Natural killer cell treated with Interleukin-12 subunit alpha and Interleukin-12 subunit beta and Interleukin-15 and Interleukin-18, amount 100 ng/mL, for 72 hours (primary cell): ENCODE results near the gene STX1A. TPM values are rescaled to one million over a fixed set of nuclear protein-coding genes. Genes with fewer than 3 reads are reported as not detected.

Source experiments
- ATAC-seq, 2 donors: fragments of 150-1000 bp; cut with Tn5 transposase in 1 of 2; sonication (Bioruptor Pico), chemical (Tn5 transposase) in 1 of 2; 2 replicates each; pipeline ENCODE4 v1.10.0; 2021
- DNase-seq: peaks from one replicate; pipeline ENCODE4 v3.0.0; 2022; ENCODE audit warnings: low spot score
- H3K27ac Mint-ChIP-seq, 2 donors: 1 replicate in 1 of 2; 2 replicates in 1 of 2; pipeline ENCODE4 v1.8.0; 2022; ENCODE audit warnings: mixed read lengths in 2 of 2, mild to moderate bottlenecking in 1 of 2, moderate library complexity in 1 of 2
- H3K27me3 Mint-ChIP-seq, 2 donors: 1 replicate in 1 of 2; 2 replicates in 1 of 2; pipeline ENCODE4 v1.8.0; 2022; ENCODE audit warnings: mixed read lengths in 2 of 2
- H3K36me3 Mint-ChIP-seq: one replicate; pipeline ENCODE4 v1.8.0; 2022; ENCODE audit warnings: mixed read lengths
- H3K4me1 Mint-ChIP-seq, 2 donors: 1 replicate in 1 of 2; 2 replicates in 1 of 2; pipeline ENCODE4 v1.8.0; 2022; ENCODE audit warnings: low read depth in 2 of 2, mixed read lengths in 2 of 2, mild to moderate bottlenecking in 1 of 2
- H3K4me3 Mint-ChIP-seq: one replicate; pipeline ENCODE4 v1.8.0; 2022; ENCODE audit warnings: mixed read lengths
- H3K9me3 Mint-ChIP-seq: 2 replicates; pipeline ENCODE4 v1.8.0; 2022; ENCODE audit warnings: mixed read lengths
- total RNA-seq, 2 donors: library from RNA; stranded (reverse); gene quantifications; one replicate each; pipeline ENCODE4 v1.2.3, GENCODE V29; 2022

The STX1A gene
- total RNA-seq, 2 donors from 2014 or later, result 17.8 to 23.2 TPM

- no peak for ATAC-seq
- Mint-ChIP-seq H3K27ac (no peak overlapping the region), H3K9me3 (no peaks in the 10 kb centered on the region)
Observed at GRCh38 chr7:73708961-73709549, 10.4 kb downstream of the STX1A start.

GRCh38 chr7:73707045-73707631, 12.3 kb downstream of the STX1A start:
- ATAC-seq (no peak), DNase-seq (peak; percentile 57)
- Mint-ChIP-seq H3K27ac (no peak overlapping the region), H3K4me3 (no peak overlapping the region), H3K4me1 (peaks cover 0 to 15% of the 10 kb centered on the region in 2 donors), H3K27me3 (no peaks in the 10 kb centered on the region), H3K36me3 (no peaks in the 10 kb centered on the region), H3K9me3 (no peaks in the 10 kb centered on the region)

More at GRCh38 chr7:73708961-73709549, 10.4 kb downstream of the STX1A start:
- no peak for DNase-seq
- Mint-ChIP-seq H3K4me3 (no peak overlapping the region), H3K27me3 (no peaks in the 10 kb centered on the region), H3K4me1 (peaks cover 10 to 13% of the 10 kb centered on the region in 2 donors), H3K36me3 (no peaks in the 10 kb centered on the region)

DNA sequence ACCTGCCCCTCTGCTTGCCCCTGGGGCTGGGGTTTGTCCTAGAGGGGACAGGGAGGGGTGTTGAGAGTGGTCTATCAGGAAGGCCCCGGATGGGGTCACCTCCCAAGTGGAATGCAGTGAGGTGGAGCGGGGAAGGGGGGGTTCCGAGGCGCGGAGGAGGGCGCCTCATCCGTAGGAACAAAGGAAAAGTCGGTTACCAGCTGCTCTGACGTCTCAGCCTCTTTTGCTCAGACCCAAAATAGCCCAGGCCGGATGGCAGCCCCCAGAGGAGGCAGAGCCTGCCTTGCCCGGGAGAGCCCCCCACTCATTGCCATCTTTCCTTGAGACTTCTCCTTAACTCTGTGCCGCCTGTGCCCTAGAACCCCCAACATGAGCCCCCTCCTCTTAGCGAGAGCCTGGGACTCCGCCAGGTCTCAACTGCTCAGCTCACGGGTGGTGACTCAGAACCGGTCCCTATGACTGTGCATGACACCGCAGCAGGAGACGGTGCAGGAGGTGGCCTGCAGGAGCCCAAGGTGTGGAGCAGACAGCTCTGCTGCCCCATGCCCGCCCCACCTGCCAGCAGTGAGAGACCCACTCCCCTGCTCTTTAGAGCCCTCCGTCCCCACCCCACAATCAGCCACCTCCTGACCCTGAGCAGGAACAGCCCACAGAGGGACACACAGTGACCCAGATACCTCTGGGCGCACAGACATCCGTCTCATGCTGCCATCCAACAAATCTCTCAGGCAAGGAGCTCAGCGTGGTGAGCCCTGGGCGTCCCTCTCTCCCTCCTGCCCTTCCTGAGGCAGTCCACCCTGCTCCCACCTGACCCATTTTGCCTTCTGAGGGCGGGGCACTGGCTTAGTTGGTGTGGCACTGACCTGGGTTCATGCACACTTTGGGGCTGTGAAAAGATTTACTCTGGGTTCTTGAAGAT, 13.1 kb downstream of the STX1A start:
- no peaks in the 10 kb centered on the region for H3K27me3 Mint-ChIP-seq
- ATAC-seq (peak in 1 of 2 donors; percentile 75), DNase-seq (no peak)
- no peaks in the 10 kb centered on the region for H3K9me3 Mint-ChIP-seq
- H3K4me1 Mint-ChIP-seq, result peaks cover 0 to 21% of the 10 kb centered on the region in 2 donors
- H3K36me3 Mint-ChIP-seq, result no peaks in the 10 kb centered on the region
- H3K4me3 Mint-ChIP-seq, result no peak overlapping the region
- no peak overlapping the region for H3K27ac Mint-ChIP-seq

DNA sequence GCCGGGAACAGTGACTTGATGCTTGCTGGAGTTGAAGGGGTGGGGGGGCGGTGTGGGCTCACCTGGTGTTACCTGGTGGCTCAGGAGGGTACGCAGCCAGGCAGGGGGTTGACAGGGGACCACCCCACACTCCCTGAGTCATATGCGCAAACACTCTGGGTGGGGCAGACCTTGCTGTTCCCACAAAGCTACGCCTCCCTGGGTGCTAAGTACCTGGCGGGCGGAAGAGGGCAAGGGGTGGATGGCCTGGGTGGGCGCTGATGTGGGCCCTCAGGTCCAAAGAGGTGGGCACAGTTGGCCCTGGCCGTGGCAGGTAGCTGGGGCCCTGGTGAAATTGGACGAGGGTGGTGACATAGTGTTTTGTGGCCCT, 13.9 kb downstream of the STX1A start:
- no peaks in the 10 kb centered on the region for H3K9me3 Mint-ChIP-seq
- no peak overlapping the region for H3K27ac Mint-ChIP-seq
- H3K36me3 Mint-ChIP-seq, result no peaks in the 10 kb centered on the region
- no peak for DNase-seq
- H3K4me1 Mint-ChIP-seq, result peaks cover 0 to 21% of the 10 kb centered on the region in 2 donors
- H3K4me3 Mint-ChIP-seq, result no peak overlapping the region
- no peak for ATAC-seq
- no peaks in the 10 kb centered on the region for H3K27me3 Mint-ChIP-seq

DNA sequence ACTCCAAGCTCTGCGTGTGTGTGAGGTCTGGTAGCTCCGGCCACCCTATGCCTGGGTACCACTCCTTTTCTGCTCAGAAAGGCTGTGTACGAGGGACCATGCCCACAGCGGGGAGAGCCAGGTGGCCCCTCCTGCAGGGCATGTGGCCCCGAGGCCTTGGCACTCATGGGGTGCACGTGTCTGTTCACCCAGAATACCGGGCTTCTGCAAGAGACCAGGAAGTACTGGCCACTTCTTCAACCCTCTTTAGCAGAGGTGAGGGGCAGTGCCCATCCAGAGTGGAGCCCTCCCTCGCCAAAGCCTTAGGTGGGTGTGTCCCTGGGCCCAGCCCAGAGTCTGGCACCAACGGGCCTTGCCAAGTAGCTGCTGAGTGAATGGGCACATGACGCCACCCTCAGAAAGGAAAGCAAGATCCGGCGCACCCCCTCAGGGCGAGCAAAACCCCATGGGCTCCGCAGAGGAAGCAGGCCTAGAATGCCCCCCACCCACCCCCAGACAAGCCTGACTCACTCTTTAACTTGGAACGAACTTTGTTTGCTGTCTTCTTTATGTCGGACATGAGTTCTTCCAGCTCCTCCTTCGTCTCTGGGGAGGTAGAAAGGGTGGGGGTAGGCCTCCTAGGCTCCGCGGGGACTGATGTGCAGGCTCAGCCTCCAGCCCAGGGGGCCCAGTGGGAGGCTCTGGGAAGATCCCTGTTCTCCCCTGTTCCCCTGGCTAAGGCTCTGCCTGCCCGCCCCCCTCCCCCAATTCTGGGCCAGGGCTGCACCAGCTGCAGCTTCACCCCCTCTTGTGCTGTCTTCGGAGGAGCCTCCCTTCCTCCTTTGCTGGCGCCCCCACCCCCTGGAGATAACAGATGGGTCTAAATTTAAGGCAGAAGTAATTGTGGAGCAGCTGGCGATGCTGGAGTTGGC, 14.6 kb downstream of the STX1A start:
- H3K27ac Mint-ChIP-seq, result no peak overlapping the region
- ATAC-seq, result no peak

DNA sequence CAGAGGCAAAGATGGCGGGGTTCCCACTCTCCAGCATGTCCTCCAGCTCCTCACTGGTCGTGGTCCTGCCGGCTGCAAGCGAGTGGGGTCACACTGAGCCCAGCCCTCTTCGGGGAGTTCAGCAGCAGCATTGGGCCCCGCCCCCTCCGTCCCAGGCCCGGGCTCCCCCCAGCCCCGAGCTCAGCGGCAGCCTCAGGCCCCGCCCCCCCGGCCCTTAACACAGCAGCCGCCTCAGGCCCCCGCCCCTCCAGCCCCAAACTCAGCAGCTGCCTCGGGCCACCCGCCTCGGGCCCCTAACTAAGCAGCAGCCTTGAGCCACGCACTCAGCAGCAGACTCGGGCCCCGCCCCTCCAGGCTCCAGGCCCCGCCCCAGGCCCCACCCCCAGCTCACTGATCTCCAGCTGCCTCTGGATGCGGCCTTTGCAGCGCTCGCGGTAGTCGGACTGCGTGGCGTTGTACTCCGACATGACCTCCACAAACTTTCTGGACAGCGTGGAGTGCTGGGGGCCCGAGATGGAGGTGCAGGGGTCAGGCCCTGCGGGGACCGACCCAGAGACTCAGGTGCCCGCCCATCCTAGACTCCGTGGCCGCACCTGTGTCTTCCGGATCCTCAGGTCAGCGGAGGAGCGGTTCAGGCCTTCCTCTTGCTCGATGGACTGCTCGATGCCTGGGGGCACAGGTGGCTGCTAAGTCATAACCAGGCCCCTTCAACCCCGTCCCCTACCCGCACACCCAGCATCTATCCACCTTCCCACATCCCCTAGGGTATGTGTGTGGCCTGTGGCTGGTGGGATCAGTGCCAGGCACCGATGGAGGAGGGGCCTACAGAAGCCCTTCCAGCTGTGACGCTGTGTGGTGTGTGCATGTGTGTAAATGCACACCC, 15.5 kb downstream of the STX1A start:
- Mint-ChIP-seq H3K27ac (no peak overlapping the region), H3K36me3 (no peaks in the 10 kb centered on the region), H3K4me1 (peaks cover 0 to 21% of the 10 kb centered on the region in 2 donors), H3K4me3 (no peak overlapping the region), H3K9me3 (no peaks in the 10 kb centered on the region), H3K27me3 (no peaks in the 10 kb centered on the region)
- ATAC-seq (peak; percentile 42 to 78), DNase-seq (no peak)

More for the DNA sequence above, 14.6 kb downstream of the STX1A start:
- Mint-ChIP-seq H3K36me3 (no peaks in the 10 kb centered on the region), H3K4me1 (peaks cover 0 to 21% of the 10 kb centered on the region in 2 donors), H3K9me3 (no peaks in the 10 kb centered on the region), H3K4me3 (no peak overlapping the region), H3K27me3 (no peaks in the 10 kb centered on the region)
- DNase-seq, result no peak

DNA sequence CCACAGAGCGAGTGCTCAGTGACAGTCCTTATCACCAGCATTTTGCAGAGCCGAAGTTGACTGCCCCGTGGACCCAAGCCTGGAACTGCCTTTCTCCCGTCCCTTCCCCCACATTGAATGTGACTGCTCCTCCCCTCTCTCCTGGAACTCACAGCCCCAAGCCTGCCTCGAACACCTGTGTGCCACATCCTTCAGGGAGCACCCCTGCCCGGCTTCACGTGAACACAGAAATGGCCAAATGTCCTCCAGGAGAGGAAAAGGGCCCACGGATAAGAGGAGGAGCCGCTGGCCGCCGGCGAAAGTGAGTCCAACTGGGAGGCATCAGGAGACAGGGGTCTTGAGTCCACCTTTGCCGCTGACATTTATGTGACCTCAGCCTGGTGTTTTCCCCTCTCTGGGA, 16.2 kb downstream of the STX1A start:
- H3K4me3 Mint-ChIP-seq, result no peak overlapping the region
- ATAC-seq (no peak), DNase-seq (no peak)
- H3K9me3 Mint-ChIP-seq, result no peaks in the 10 kb centered on the region
- H3K36me3 Mint-ChIP-seq, result no peaks in the 10 kb centered on the region
- peaks cover 0 to 21% of the 10 kb centered on the region in 2 donors for H3K4me1 Mint-ChIP-seq
- no peak overlapping the region for H3K27ac Mint-ChIP-seq
- H3K27me3 Mint-ChIP-seq, result no peaks in the 10 kb centered on the region

DNA sequence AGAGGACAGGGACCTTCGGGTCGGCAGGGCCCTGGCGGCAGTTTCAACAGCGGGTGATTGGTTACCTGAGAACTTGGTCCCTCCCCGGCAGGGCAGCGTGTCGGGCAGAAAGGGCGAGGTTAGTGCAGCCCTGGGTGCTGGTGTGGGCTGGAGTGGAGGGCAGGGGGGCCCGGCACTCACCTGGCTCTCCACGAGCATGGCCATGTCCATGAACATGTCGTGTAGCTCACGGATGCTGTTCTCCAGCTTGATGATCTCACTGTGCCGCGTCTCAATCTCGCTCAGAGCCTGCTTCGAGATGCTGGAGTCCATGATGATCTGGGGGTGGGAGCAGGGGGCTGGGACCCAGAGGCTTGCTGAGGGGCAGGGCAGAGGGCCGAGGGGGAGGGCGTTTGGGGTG, 16.8 kb downstream of the STX1A start:
- H3K36me3 Mint-ChIP-seq, result no peaks in the 10 kb centered on the region
- no peaks in the 10 kb centered on the region for H3K27me3 Mint-ChIP-seq
- no peak for ATAC-seq
- no peaks in the 10 kb centered on the region for H3K9me3 Mint-ChIP-seq
- H3K4me1 Mint-ChIP-seq, result peaks cover 0 to 21% of the 10 kb centered on the region in 2 donors
- H3K4me3 Mint-ChIP-seq, result no peak overlapping the region
- DNase-seq, result no peak
- no peak overlapping the region for H3K27ac Mint-ChIP-seq

DNA sequence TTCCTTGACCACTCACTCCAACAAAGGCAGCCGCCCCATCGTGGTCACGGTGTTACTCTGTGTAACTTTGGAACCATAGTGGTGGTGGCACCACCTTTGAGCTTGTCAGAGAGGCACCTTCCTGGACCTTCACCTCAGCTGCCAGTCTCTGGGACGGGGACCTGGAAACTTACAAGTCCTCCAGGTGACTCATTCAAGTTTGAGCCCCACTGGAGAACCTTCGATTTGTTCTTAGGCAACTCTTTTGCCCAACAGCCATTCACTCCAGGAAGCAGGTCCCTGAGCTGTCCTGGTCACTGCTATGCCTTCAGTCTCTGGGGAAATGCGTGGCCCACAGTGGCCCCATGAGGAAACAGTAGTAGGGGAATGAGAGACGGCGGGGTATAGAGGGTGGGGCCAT, 17.2 kb downstream of the STX1A start:
- no peaks in the 10 kb centered on the region for H3K27me3 Mint-ChIP-seq
- no peak overlapping the region for H3K4me3 Mint-ChIP-seq
- H3K36me3 Mint-ChIP-seq, result no peaks in the 10 kb centered on the region
- ATAC-seq (no peak), DNase-seq (no peak)
- H3K9me3 Mint-ChIP-seq, result no peaks in the 10 kb centered on the region
- no peak overlapping the region for H3K27ac Mint-ChIP-seq
- peaks cover 0 to 21% of the 10 kb centered on the region in 2 donors for H3K4me1 Mint-ChIP-seq

- no peak overlapping the region for H3K27ac Mint-ChIP-seq
- H3K27me3 Mint-ChIP-seq, result no peaks in the 10 kb centered on the region
- ATAC-seq (no peak), DNase-seq (no peak)
- no peaks in the 10 kb centered on the region for H3K9me3 Mint-ChIP-seq
- no peak overlapping the region for H3K4me3 Mint-ChIP-seq
- H3K4me1 Mint-ChIP-seq, result peaks cover 0 to 16% of the 10 kb centered on the region in 2 donors
- H3K36me3 Mint-ChIP-seq, result peaks cover 6% of the 10 kb centered on the region
Observed at GRCh38 chr7:73701357-73701995, 18.0 kb downstream of the STX1A start.

- H3K4me1 Mint-ChIP-seq, result peaks cover 0 to 15% of the 10 kb centered on the region in 2 donors
- ATAC-seq, result no peak
- H3K27me3 Mint-ChIP-seq, result no peaks in the 10 kb centered on the region
- H3K9me3 Mint-ChIP-seq, result no peaks in the 10 kb centered on the region
- no peak overlapping the region for H3K27ac Mint-ChIP-seq
- H3K36me3 Mint-ChIP-seq, result peaks cover 9% of the 10 kb centered on the region
- H3K4me3 Mint-ChIP-seq, result no peak overlapping the region
- DNase-seq, result no peak
Observed at GRCh38 chr7:73700581-73701134, 18.8 kb downstream of the STX1A start.

GRCh38 chr7:73700069-73700423, 19.4 kb downstream of the STX1A start:
- no peaks in the 10 kb centered on the region for H3K9me3 Mint-ChIP-seq
- DNase-seq, result no peak
- H3K36me3 Mint-ChIP-seq, result peaks cover 12% of the 10 kb centered on the region
- no peak overlapping the region for H3K27ac Mint-ChIP-seq
- H3K4me3 Mint-ChIP-seq, result no peak overlapping the region
- ATAC-seq, result no peak
- peaks cover 0 to 15% of the 10 kb centered on the region in 2 donors for H3K4me1 Mint-ChIP-seq
- no peaks in the 10 kb centered on the region for H3K27me3 Mint-ChIP-seq
